Stimulated activated naive CD8-positive, alpha-beta T cell treated with anti-CD3 and anti-CD28 coated beads, Interleukin-15, amount 100 ng/mL, for 72 hours (primary cell): ENCODE results near the gene GCA.

Source experiments
- ATAC-seq: fragments of 150-1000 bp; cut with Tn5 transposase; 2 replicates; pipeline ENCODE4 v1.10.0; 2021; ENCODE audit warnings: mild to moderate bottlenecking, moderate library complexity
- DNase-seq, 2 donors: peaks; one replicate each; pipeline ENCODE4 v3.0.0; 2021 to 2022
- H3K27ac Mint-ChIP-seq, 2 donors: one replicate each; pipeline ENCODE4 v1.8.0; 2022; ENCODE audit warnings: mild to moderate bottlenecking in 2 of 2, mixed read lengths in 2 of 2, moderate library complexity in 2 of 2
- H3K27me3 Mint-ChIP-seq: one replicate; pipeline ENCODE4 v1.8.0; 2022; ENCODE audit warnings: mixed read lengths
- H3K4me1 Mint-ChIP-seq: one replicate; pipeline ENCODE4 v1.8.0; 2022; ENCODE audit warnings: mild to moderate bottlenecking, mixed read lengths
- H3K4me3 Mint-ChIP-seq, 2 donors: one replicate each; pipeline ENCODE4 v1.8.0; 2022; ENCODE audit warnings: mild to moderate bottlenecking in 2 of 2, mixed read lengths in 2 of 2, moderate library complexity in 1 of 2
- H3K9me3 Mint-ChIP-seq, 2 donors: one replicate each; pipeline ENCODE4 v1.8.0; 2022; ENCODE audit warnings: mixed read lengths in 2 of 2

The GCA gene

GRCh38 chr2:162318328-162319180 lies 25.4 kb upstream of the GCA start, which contains the start of gene IFIH1:
Gene IFIH1 (minus strand): TSS chr2:162318684. CDS start chr2:162318307, 377 bp downstream.
- peak within 1 kb of the TSS; percentile 87 to 98 for H3K4me3 Mint-ChIP-seq
- peaks cover 0 to 5% of the 10 kb centered on the region in 2 donors for H3K9me3 Mint-ChIP-seq
- H3K4me1 Mint-ChIP-seq: peaks cover 59% of the 10 kb centered on the region
- no peaks in the 10 kb centered on the region for H3K27me3 Mint-ChIP-seq
- peak; percentile 96 for ATAC-seq
- peak; percentile 75 to 88 for DNase-seq
- H3K27ac Mint-ChIP-seq: peak within 1 kb of the TSS; percentile 96 to 98

DNA sequence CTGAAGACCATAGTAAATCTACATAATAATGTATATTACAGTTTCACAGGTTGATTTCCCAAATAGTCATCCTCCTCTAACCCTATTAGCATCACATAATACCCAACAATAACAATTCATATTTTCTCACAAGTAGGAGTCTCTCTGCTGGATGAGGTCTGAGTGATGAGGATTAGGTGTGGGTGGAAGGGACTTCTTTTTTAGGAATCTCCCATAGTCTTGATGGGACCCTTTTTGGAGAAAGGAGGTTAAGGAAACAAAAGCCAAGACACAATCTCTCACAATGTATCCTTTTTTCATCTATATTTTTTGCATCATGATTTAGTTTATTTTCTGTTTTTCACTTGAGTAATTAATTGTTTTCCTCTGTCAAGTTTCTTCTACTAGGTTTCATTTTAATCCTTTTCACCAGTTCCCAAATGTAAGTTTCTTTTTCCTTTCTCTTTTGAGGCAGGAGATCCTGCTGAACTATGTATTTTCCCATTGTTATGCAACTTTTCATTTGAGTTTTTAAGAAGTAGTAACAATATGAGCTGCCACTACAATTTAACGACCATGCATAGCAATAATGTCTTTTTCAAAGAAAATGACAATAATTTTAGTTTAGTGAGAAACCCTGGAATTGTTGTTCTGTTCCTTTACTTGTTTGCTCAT lies 22.9 kb upstream of the GCA start:
- DNase-seq (no peak), ATAC-seq (no peak)
- H3K4me3 Mint-ChIP-seq: peak overlapping the region; percentile 24 to 53
- H3K4me1 Mint-ChIP-seq: peaks cover 34% of the 10 kb centered on the region
- no peaks in the 10 kb centered on the region for H3K27me3 Mint-ChIP-seq
- H3K27ac Mint-ChIP-seq: no peak overlapping the region
- no peaks in the 10 kb centered on the region for H3K9me3 Mint-ChIP-seq

- ATAC-seq: no peak
- no peak for DNase-seq
- Mint-ChIP-seq H3K27me3 (no peaks in the 10 kb centered on the region), H3K4me1 (peaks cover 18% of the 10 kb centered on the region), H3K27ac (no peak overlapping the region), H3K4me3 (no peak overlapping the region), H3K9me3 (no peaks in the 10 kb centered on the region)
Measured at GRCh38 chr2:162324953-162325352, 19.0 kb upstream of the GCA start.

DNA sequence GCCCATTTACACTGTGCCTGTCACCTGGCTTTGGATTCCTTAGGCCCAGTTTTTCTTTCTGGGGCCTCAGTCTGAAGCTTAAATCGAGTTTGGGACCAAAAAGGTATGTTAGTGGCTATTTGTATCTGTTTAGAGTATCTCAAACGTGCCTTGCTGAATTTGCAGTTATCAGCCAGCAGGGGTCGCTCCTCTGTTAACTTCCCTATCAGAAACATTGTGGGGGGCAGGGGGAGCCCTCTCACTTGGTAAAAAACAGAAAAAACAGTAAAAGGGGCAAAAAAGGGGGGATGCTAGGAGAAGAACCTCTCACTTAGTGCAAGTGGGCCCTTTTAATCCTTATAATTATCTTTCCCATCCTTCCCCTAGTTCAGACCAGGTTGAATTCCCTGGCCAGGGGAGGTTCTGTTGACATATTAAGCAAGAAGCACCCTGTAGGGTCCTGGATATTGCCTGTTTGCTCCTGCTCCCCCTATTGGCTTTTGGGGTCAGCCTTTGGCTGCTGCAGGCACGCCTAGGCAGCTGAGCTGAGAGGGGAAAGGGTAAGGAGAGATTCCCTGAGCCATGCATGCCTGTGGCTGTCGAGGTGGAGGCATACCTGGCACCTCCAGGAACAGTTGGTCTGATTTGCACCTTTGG lies 16.7 kb upstream of the GCA start:
- peaks cover 4% of the 10 kb centered on the region for H3K4me1 Mint-ChIP-seq
- ATAC-seq (peak; percentile 53), DNase-seq (peak in 1 of 2 donors; percentile 16)
- peak overlapping the region in 1 of 2 donors; percentile 56 for H3K27ac Mint-ChIP-seq
- H3K4me3 Mint-ChIP-seq: no peak overlapping the region
- H3K27me3 Mint-ChIP-seq: no peaks in the 10 kb centered on the region
- no peaks in the 10 kb centered on the region for H3K9me3 Mint-ChIP-seq

GRCh38 chr2:162327806-162328205 lies 16.1 kb upstream of the GCA start:
- Mint-ChIP-seq H3K9me3 (no peaks in the 10 kb centered on the region), H3K4me3 (no peak overlapping the region), H3K27ac (peak overlapping the region in 1 of 2 donors; percentile 22), H3K27me3 (no peaks in the 10 kb centered on the region), H3K4me1 (peaks cover 4% of the 10 kb centered on the region)
- no peak for DNase-seq
- ATAC-seq: no peak

- ATAC-seq: peak; percentile 29
- Mint-ChIP-seq H3K4me3 (no peak overlapping the region), H3K27ac (no peak overlapping the region)
Measured at GRCh38 chr2:162328424-162329157, 15.3 kb upstream of the GCA start.

DNA sequence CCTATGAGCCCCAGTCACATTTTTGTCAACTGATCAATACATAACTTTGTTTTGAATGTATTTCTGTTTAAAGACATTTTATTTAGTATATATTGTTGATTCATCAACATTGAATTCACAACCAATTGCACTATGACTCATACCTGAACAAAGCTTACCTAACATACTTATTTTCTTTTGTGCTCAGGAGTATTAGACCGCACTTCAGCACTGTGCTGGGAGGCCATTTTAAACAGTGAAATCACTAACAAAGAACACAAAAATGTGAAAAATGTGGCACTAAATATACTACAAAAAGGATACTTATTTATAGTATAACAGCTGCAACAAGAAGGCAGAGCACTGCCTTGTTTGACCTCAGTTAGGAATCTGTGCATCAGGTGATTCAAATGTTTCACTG lies 13.1 kb upstream of the GCA start:
- no peaks in the 10 kb centered on the region for H3K9me3 Mint-ChIP-seq
- no peaks in the 10 kb centered on the region for H3K27me3 Mint-ChIP-seq
- peaks cover 4% of the 10 kb centered on the region for H3K4me1 Mint-ChIP-seq
- H3K27ac Mint-ChIP-seq: no peak overlapping the region
- DNase-seq (no peak), ATAC-seq (no peak)
- H3K4me3 Mint-ChIP-seq: no peak overlapping the region

More at GRCh38 chr2:162328424-162329157, 15.3 kb upstream of the GCA start:
- Mint-ChIP-seq H3K9me3 (no peaks in the 10 kb centered on the region), H3K27me3 (no peaks in the 10 kb centered on the region), H3K4me1 (peaks cover 4% of the 10 kb centered on the region)
- DNase-seq: no peak

DNA sequence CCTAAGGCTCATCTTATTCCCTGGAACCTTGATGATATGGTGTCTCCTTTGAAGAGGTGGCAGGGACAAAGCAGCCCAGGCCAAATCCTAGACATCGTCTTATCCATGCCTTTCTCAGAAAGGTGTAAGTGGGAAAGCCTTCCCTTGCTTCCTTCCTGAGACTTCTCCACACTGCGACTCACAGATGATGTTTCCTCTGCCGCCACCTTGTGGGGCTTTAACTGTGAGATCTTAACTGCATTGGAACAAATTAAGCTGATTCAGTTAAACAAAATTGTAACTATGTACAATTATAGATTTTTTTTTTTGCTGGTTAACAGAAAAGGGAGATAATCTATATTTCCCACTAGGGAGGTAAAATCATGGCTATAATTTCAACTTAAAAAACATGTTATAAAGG lies 10.0 kb upstream of the GCA start:
- DNase-seq: no peak
- Mint-ChIP-seq H3K4me3 (no peak overlapping the region), H3K4me1 (no peaks in the 10 kb centered on the region), H3K27me3 (no peaks in the 10 kb centered on the region), H3K27ac (no peak overlapping the region), H3K9me3 (no peaks in the 10 kb centered on the region)
- ATAC-seq: no peak

- no peak for ATAC-seq
- no peaks in the 10 kb centered on the region for H3K27me3 Mint-ChIP-seq
- no peak overlapping the region for H3K4me3 Mint-ChIP-seq
- H3K27ac Mint-ChIP-seq: no peak overlapping the region
- no peaks in the 10 kb centered on the region for H3K4me1 Mint-ChIP-seq
- H3K9me3 Mint-ChIP-seq: no peaks in the 10 kb centered on the region
- DNase-seq: no peak
Measured at GRCh38 chr2:162337868-162338267, 6.1 kb upstream of the GCA start.

GRCh38 chr2:162340822-162341221 lies 3.1 kb upstream of the GCA start:
- DNase-seq (no peak), ATAC-seq (no peak)
- no peaks in the 10 kb centered on the region for H3K9me3 Mint-ChIP-seq
- H3K27me3 Mint-ChIP-seq: no peaks in the 10 kb centered on the region
- peaks cover 11% of the 10 kb centered on the region for H3K4me1 Mint-ChIP-seq
- no peak overlapping the region for H3K27ac Mint-ChIP-seq
- no peak overlapping the region for H3K4me3 Mint-ChIP-seq

DNA sequence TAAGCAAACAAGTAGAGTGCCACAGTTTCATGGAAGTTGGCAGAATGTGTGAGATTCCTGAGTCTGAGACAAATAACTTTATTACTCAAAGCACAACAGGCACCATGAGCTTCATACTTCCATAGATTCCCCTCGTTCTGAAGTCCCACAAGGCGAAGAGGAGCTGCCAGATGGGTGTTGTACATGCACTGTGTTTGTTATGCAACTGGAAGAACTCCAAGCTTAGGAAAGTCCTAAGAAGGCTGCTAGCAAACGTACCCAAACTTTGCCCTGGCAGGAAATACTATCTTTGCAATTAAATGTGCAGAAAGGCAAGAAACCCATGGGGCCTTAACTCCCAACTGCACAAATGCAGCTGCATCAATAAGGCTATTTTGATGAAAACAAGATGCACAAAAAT lies 1.6 kb upstream of the GCA start:
- H3K4me1 Mint-ChIP-seq: peaks cover 11% of the 10 kb centered on the region
- DNase-seq: no peak
- H3K9me3 Mint-ChIP-seq: no peaks in the 10 kb centered on the region
- H3K4me3 Mint-ChIP-seq: no peak overlapping the region
- H3K27ac Mint-ChIP-seq: no peak overlapping the region
- ATAC-seq: no peak
- H3K27me3 Mint-ChIP-seq: no peaks in the 10 kb centered on the region

DNA sequence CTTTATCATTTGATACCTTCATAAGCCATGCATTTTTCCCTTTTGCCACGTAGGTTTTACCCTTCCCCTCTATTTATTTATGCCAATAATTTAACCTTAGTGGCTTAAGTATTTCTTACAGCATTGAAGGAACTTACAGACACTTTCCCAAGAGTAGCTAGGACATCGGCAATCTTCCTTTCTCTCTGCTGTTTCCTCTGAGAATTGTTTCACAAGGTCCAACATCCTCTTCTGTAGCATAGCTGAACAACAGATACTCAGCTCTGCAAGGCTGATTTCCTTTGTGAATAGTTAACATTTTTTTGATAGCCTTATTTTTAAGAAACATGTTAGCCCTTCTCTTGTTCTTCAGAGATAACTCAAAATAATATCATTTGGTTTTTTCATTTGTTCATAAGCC lies 1.1 kb upstream of the GCA start:
- Mint-ChIP-seq H3K4me3 (no peak overlapping the region), H3K4me1 (peaks cover 11% of the 10 kb centered on the region), H3K27ac (no peak overlapping the region), H3K9me3 (no peaks in the 10 kb centered on the region), H3K27me3 (no peaks in the 10 kb centered on the region)
- no peak for ATAC-seq
- DNase-seq: no peak

- H3K4me3 Mint-ChIP-seq: peak overlapping the region; percentile 89
- H3K27me3 Mint-ChIP-seq: no peaks in the 10 kb centered on the region
- peaks cover 11% of the 10 kb centered on the region for H3K4me1 Mint-ChIP-seq
- ATAC-seq (no peak), DNase-seq (no peak)
- no peaks in the 10 kb centered on the region for H3K9me3 Mint-ChIP-seq
- no peak overlapping the region for H3K27ac Mint-ChIP-seq
Measured at GRCh38 chr2:162343492-162343823, 474 bp upstream of the GCA start.

GRCh38 chr2:162344617-162344950 lies 652 bp downstream of the GCA start:
- Mint-ChIP-seq H3K4me3 (peak overlapping the region; percentile 89), H3K4me1 (peaks cover 11% of the 10 kb centered on the region), H3K27ac (peak overlapping the region in 1 of 2 donors; percentile 30)

GRCh38 chr2:162365392-162365791 lies 21.5 kb downstream of the GCA start:
- no peak for ATAC-seq
- Mint-ChIP-seq H3K27me3 (no peaks in the 10 kb centered on the region), H3K4me1 (no peaks in the 10 kb centered on the region), H3K9me3 (no peaks in the 10 kb centered on the region), H3K4me3 (no peak overlapping the region), H3K27ac (no peak overlapping the region)
- no peak for DNase-seq

More at GRCh38 chr2:162344617-162344950, 652 bp downstream of the GCA start:
- peak; percentile 14 to 15 for DNase-seq
- ATAC-seq: no peak
- Mint-ChIP-seq H3K9me3 (no peaks in the 10 kb centered on the region), H3K27me3 (no peaks in the 10 kb centered on the region)
